ENCODE measurements around the gene ADAMTSL5. TPM values are rescaled to one million over a fixed set of nuclear protein-coding genes. Genes with fewer than 3 reads are reported as not detected.

Gene ADAMTSL5
- total and polyA plus RNA-seq, 7 donors = 0.71 to 5.8 (median 1.7) TPM; not detected in 1

- intact Hi-C loops (cut with DNase I) = no loop called here
- no peak overlapping the region for H3K27ac ChIP-seq
- no peak for TF ChIP-seq EP300 (IDR thresholded peaks at IDR 0.05)
- TF ChIP-seq POLR2AphosphoS5 (IDR thresholded peaks at IDR 0.05) = no peak
- TF ChIP-seq CTCF (IDR thresholded peaks at IDR 0.05) = no peak
- TF ChIP-seq POLR2A (IDR thresholded peaks at IDR 0.05) = no peak
- no peak overlapping the region for H3K4me3 ChIP-seq
- no peak for DNase-seq
- no peaks in the 10 kb centered on the region for H3K9me3 ChIP-seq
- peaks cover 0 to 23% (median 10%) of the 10 kb centered on the region in 4 donors for H3K36me3 ChIP-seq
- H3K4me1 ChIP-seq = no peaks in the 10 kb centered on the region
- no peaks in the 10 kb centered on the region for H3K27me3 ChIP-seq
- WGBS, 2 donors = 97 to 98% methylated on average over 66 of the region's 66 CpGs
Measured at GRCh38 chr19:1556390-1557070, 43.7 kb upstream of the ADAMTSL5 start.

- no peaks in the 10 kb centered on the region for H3K27me3 ChIP-seq
- no peak for TF ChIP-seq POLR2A (IDR thresholded peaks at IDR 0.05)
- no peak for TF ChIP-seq EP300 (IDR thresholded peaks at IDR 0.05)
- TF ChIP-seq POLR2AphosphoS5 (IDR thresholded peaks at IDR 0.05) = no peak
- no peak for TF ChIP-seq CTCF (IDR thresholded peaks at IDR 0.05)
- H3K9me3 ChIP-seq = no peaks in the 10 kb centered on the region
- no peak overlapping the region for H3K4me3 ChIP-seq
- peaks cover 0 to 23% (median 10%) of the 10 kb centered on the region in 4 donors for H3K36me3 ChIP-seq
- intact Hi-C loops (cut with DNase I) = no loop called here
- no peaks in the 10 kb centered on the region for H3K4me1 ChIP-seq
- DNase-seq = no peak
- WGBS, 2 donors = 95 to 96% methylated on average over 121 of the region's 121 CpGs
- no peak overlapping the region for H3K27ac ChIP-seq
Measured at GRCh38 chr19:1555487-1556389, 42.9 kb upstream of the ADAMTSL5 start.

- WGBS, 2 donors = 88 to 89% methylated on average over 24 of the region's 24 CpGs
- DNase-seq = no peak
- TF ChIP-seq CTCF (IDR thresholded peaks at IDR 0.05) (no peak), POLR2A (IDR thresholded peaks at IDR 0.05) (no peak), EP300 (IDR thresholded peaks at IDR 0.05) (no peak), POLR2AphosphoS5 (IDR thresholded peaks at IDR 0.05) (no peak)
- no peak overlapping the region for H3K27ac ChIP-seq
- intact Hi-C loops (cut with DNase I) = no loop called here
- H3K9me3 ChIP-seq = no peaks in the 10 kb centered on the region
- H3K4me1 ChIP-seq = no peaks in the 10 kb centered on the region
- H3K4me3 ChIP-seq = no peak overlapping the region
- H3K36me3 ChIP-seq = peaks cover 0 to 23% (median 10%) of the 10 kb centered on the region in 4 donors
- no peaks in the 10 kb centered on the region for H3K27me3 ChIP-seq
Measured at GRCh38 chr19:1554968-1555367, 42.1 kb upstream of the ADAMTSL5 start.

GRCh38 chr19:1553415-1553814 lies 40.6 kb upstream of the ADAMTSL5 start:
- peaks cover 0 to 23% (median 10%) of the 10 kb centered on the region in 4 donors for H3K36me3 ChIP-seq
- WGBS, 2 donors = 85 to 87% methylated on average over 10 of the region's 10 CpGs

More at GRCh38 chr19:1553415-1553814, 40.6 kb upstream of the ADAMTSL5 start:
- H3K9me3 ChIP-seq = no peaks in the 10 kb centered on the region
- TF ChIP-seq CTCF (IDR thresholded peaks at IDR 0.05) = no peak
- no peak for TF ChIP-seq POLR2AphosphoS5 (IDR thresholded peaks at IDR 0.05)
- no peak for DNase-seq
- intact Hi-C loops (cut with DNase I) = no loop called here
- H3K4me1 ChIP-seq = no peaks in the 10 kb centered on the region
- H3K4me3 ChIP-seq = no peak overlapping the region
- H3K27me3 ChIP-seq = no peaks in the 10 kb centered on the region
- no peak overlapping the region for H3K27ac ChIP-seq

Data from sigmoid colon (tissue), 7 donors.